Adipose tissue (tissue), 3 donors: ENCODE results near the gene ST6GALNAC1. TPM values are rescaled to one million over a fixed set of nuclear protein-coding genes. Genes with fewer than 3 reads are reported as not detected.

Experiments
- H3K27ac ChIP-seq: one replicate; pipeline ENCODE4 v1.5.1; 2013; ENCODE audit warnings: low read depth, low read length
- WGBS, 3 donors: extraction: QIAGEN DNeasy Blood & Tissue Kit; methylation state at CpG; one replicate each; pipeline ENCODE4 v1.1.7; 2013; 5-methylcytosine and 5-hydroxymethylcytosine counted together
- polyA plus RNA-seq, 3 donors: library from polyadenylated mRNA; stranded (reverse); fragments of 200-250 nt; gene quantifications; one replicate each; pipeline ENCODE4 v1.2.3, GENCODE V29; 2013
- donor health status: healthy with polysubstance abuse.
- donor health status: Bipolar disorder and iron deficiency.
- donor health status: healthy.

ST6GALNAC1 gene
- polyA plus RNA-seq, 3 donors = 0.41 to 7.0 (median 2.2) TPM

DNA sequence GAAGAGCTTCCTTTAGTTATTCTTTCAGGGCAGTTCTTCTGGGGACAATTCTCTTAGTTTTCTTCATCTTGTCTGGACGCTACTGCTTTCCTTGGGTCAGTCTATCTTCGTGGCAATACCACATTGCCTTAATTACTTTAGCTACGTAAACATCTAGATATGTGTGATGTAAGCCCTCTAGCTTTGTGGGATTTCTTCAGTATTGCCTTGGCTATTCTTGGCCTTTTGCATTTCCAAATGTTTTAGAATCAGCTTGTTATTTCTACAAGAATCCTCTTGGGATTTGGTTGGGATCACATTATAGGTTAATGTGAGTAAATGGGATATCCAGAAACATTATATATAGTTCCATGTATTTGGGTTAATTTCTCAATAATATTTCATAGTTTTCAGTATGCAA is 48.9 kb downstream of the ST6GALNAC1 start:
- 64 to 85% (median 68%) methylated on average over 3 of the region's 3 CpGs for WGBS, 3 donors

GRCh38 chr17:76593959-76594358 is 49.6 kb downstream of the ST6GALNAC1 start:
- 84 to 86% (median 85%) methylated on average over 4 of the region's 4 CpGs for WGBS, 3 donors

More for the DNA sequence above, 48.9 kb downstream of the ST6GALNAC1 start:
- no peak overlapping the region for H3K27ac ChIP-seq

DNA sequence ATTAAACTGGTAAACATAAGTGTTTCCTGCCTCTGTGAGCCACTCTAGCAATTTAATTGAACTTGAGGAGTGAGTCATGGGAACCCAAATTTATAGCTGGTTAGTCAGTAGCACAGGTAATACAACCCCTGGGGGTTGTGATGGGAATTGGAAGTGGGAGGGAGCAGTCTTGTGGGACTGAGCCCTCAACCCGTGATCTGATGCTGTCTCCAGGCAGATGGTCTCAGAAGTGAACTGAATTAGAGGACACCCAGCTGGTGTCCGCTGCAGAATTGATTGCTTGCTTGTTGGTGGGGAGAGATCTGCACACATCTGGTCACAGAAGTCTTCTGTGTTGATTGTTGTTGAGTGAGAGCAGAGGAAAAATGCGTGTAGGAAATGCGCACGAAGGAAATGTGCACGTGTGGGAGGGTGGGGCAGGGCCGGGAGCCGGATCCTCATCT is 50.2 kb downstream of the ST6GALNAC1 start:
- 76 to 82% (median 80%) methylated on average over 8 of the region's 8 CpGs for WGBS, 3 donors
- H3K27ac ChIP-seq = no peak overlapping the region

More at GRCh38 chr17:76593959-76594358, 49.6 kb downstream of the ST6GALNAC1 start:
- no peak overlapping the region for H3K27ac ChIP-seq

DNA sequence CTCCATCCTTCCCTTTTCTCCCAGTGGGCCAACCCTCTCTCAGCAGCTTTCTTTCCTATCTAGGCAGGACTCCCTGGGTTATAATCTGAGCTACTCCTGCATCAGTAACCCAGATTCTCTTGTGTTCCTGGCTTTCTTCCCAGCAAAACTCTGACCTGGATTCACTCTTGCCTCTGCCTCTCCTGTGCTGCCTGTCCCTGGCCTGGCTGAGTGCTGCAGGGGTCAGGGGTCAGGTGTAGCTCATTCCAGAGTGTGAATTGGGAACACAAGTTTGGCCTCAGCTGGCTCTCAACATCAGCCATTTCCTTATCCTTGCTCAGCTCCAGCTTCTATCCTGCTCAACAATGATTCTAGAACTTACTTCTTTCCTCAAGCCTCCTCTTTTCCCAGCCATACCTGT is 55.4 kb downstream of the ST6GALNAC1 start:
- H3K27ac ChIP-seq = no peak overlapping the region

- no peak overlapping the region for H3K27ac ChIP-seq
- WGBS, 3 donors = 28 to 55% (median 29%) methylated on average over 17 of the region's 17 CpGs
Observed at GRCh38 chr17:76586741-76587487, 56.6 kb downstream of the ST6GALNAC1 start.

- H3K27ac ChIP-seq = no peak within 1 kb of the TSS
- 1 to 2% (median 1%) methylated on average over 62 to 83 of the region's 84 CpGs for WGBS, 3 donors
Observed at GRCh38 chr17:76585649-76586593, 57.6 kb downstream of the ST6GALNAC1 start, which contains the start of gene ST6GALNAC2. ST6GALNAC2 (minus strand) TSS chr17:76585860; CDS start chr17:76585808, 52 bp downstream.

DNA sequence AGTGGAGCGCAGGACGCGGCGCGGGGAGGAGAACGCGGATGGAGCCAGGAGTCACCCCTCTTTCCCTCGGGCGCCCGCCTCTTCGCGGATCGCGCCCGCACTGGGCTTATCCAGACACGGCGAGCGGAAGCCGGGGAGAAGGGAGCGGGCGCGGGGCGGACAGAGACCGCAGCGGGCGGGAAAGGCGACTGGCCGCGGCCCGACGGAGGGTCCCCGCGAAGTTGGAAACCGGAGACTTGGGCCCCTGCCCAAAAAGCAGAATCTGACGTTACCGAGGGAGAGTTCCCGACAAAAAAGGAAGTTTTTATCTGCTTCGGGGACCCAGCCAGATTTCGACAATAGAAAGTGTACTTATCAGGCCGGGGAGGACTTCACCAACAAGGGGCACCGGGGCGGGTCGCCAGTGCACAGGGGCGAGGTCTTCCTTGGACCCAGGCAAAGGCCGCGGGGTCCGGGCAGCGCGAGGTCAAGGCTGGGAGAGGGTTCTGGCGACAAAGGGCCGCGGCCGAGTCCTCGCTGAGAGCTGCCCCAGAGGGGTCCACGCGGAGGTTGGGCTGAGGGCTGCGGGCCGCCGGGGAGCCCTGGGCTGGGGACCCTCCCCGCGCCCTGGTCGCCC is 58.4 kb downstream of the ST6GALNAC1 start:
- H3K27ac ChIP-seq = no peak overlapping the region
- WGBS, 3 donors = 0 to 1% (median 1%) methylated on average over 54 to 62 of the region's 62 CpGs

DNA sequence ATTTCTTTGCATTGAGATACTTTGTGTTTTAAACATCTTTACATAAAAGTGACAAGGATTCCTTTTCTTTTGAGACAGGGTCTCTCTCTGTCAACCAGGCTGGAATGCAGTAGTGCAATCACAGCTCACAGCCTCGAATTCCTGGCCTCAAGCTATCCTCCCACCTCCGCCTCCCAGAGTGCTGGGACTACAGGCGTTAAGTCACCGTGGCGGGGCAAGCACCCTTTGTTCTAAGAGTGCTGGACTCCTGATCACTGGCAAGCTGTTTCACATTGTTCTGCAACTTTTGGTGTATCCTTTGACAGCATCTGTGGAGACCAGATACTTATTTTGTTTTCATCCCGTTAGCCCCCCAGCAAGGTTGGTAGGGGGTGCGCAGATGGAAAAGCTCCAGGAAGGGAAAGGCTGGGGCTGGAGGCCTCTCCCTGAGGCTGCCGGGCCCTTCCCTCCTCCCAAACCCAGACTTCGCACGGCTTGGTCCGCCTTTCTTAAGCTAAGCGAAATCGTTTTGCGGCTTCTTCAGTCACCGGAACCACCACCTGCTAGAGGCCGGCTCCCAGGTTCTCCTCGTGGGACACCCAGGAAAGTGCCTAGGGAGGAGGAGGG is 59.0 kb downstream of the ST6GALNAC1 start:
- WGBS, 3 donors = 25 to 29% (median 26%) methylated on average over 17 of the region's 17 CpGs
- no peak overlapping the region for H3K27ac ChIP-seq

DNA sequence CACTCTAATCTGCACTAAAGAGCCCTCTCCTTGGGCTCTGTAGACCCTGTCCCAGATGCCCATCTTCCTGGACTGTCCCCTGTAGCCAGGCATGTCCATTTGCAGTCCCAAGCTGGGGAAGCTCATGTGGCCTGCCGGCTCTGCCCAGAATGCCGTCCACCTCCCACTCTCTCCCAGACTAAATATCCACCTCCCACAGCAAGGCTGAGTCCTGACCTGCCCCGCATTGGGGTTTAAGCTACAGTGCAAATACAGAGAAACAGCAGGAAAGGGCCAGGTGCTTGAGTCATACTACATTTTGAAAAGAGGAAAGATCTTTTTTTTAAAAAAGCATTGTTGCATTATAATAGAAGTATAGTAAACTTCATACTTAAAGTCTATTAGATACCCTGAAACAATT is 60.9 kb downstream of the ST6GALNAC1 start:
- WGBS, 3 donors = 29 to 32% (median 30%) methylated on average over 3 of the region's 3 CpGs

DNA sequence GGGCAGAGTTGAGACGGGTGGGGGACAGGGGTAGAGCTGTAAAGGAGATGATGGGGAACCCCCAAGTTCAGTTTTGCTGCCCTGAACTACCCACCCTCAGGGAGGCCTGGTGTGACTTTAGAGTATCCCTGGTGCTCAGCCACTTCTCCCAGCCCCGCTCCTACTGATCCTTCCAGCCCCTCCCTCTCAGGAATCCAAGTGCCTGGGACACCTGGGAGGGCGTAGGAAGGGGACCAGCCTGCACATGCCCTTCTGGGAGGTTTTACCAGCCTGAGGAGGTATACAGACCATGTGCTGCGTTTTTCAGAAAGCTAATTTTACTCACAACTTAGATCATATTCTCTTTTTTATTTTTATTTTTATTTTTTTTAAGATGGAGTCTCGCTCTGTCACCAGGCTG is 62.0 kb downstream of the ST6GALNAC1 start:
- H3K27ac ChIP-seq = no peak overlapping the region
- 80 to 92% (median 89%) methylated on average over 4 to 5 of the region's 5 CpGs for WGBS, 3 donors

More for the DNA sequence above, 60.9 kb downstream of the ST6GALNAC1 start:
- no peak overlapping the region for H3K27ac ChIP-seq

DNA sequence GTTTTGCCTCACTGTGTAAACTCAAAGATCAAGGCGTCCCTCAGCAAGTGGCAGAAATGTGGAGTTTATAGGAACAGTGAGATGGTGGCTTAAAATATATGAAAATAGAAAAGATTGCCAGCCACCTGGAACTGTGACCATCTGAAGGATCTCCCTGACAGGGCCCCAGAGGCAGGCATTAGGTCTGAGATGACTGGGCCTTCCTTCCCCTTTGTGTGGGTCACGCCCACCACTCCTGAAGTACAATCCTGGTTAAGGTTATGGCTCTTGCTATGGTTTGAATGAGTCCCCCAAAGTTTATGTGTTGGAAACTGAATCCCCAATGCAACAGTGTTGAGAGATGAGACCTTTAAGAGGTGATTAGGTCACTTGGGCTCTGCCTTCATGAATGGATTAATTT is 64.3 kb downstream of the ST6GALNAC1 start:
- H3K27ac ChIP-seq = no peak overlapping the region
- 74 to 98% (median 81%) methylated on average over 2 of the region's 2 CpGs for WGBS, 3 donors

GRCh38 chr17:76578376-76578775 is 65.2 kb downstream of the ST6GALNAC1 start:
- 75 to 84% (median 84%) methylated on average over 5 of the region's 5 CpGs for WGBS, 3 donors
- no peak overlapping the region for H3K27ac ChIP-seq

DNA sequence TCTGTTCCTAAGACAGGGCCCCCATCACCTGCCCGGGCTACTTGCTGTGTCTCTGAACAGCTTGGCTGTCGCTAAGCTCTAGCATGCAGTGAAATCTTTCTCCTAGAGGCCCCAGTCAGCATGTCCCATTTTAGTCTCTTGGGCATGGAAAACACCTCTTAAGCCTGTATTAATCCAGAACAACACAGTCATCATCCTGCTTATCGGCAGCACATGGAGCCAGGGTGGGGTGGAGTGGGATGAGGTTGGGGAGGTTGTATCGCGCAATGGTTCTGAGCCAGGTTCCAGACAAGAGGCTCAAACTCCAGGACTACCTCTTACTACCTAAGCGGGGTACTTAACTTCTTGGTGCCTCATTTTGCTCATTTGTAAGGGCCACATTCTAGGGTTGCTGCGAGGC is 65.7 kb downstream of the ST6GALNAC1 start:
- 92 to 98% (median 97%) methylated on average over 7 of the region's 7 CpGs for WGBS, 3 donors
- H3K27ac ChIP-seq = no peak overlapping the region

- no peak overlapping the region for H3K27ac ChIP-seq
- 79 to 91% (median 83%) methylated on average over 9 of the region's 9 CpGs for WGBS, 3 donors
Observed at GRCh38 chr17:76576189-76576588, 67.4 kb downstream of the ST6GALNAC1 start.

- H3K27ac ChIP-seq = no peak overlapping the region
- WGBS, 3 donors = 72 to 76% (median 75%) methylated on average over 5 of the region's 5 CpGs
Observed at GRCh38 chr17:76575570-76575969, 68.0 kb downstream of the ST6GALNAC1 start.
